Neural crest cell (in vitro differentiated cells): ENCODE results near the gene ZNF556. TPM values are rescaled to one million over a fixed set of nuclear protein-coding genes. Genes with fewer than 3 reads are reported as not detected.

ENCODE experiments used
- DNase-seq: peaks from one replicate; pipeline ENCODE4 v3.0.0; 2021; ENCODE audit warnings: low read depth, mixed read lengths, low spot score
- H3K27ac Mint-ChIP-seq: one replicate; pipeline ENCODE4 v1.8.0; 2021; ENCODE audit warnings: mild to moderate bottlenecking, mixed read lengths; ENCODE audit not compliant: unreplicated experiment
- H3K27me3 Mint-ChIP-seq: 2 replicates; pipeline ENCODE4 v1.8.0; 2021; ENCODE audit warnings: low read depth, mild to moderate bottlenecking, mixed read lengths
- H3K36me3 Mint-ChIP-seq: 2 replicates; pipeline ENCODE4 v1.8.0; 2021; ENCODE audit warnings: low read depth, mild to moderate bottlenecking, mixed read lengths
- H3K4me1 Mint-ChIP-seq: 2 replicates; pipeline ENCODE4 v1.8.0; 2021; ENCODE audit warnings: mixed read lengths
- H3K4me3 Mint-ChIP-seq: one replicate; pipeline ENCODE4 v1.8.0; 2021; ENCODE audit warnings: mild to moderate bottlenecking, mixed read lengths
- H3K9me3 Mint-ChIP-seq: 2 replicates; pipeline ENCODE4 v1.8.0; 2021; ENCODE audit warnings: mixed read lengths
- total RNA-seq: library from RNA; stranded (reverse); gene quantifications from 2 replicates; pipeline ENCODE4 v1.2.1, GENCODE V29; 2021
- TF ChIP-seq, protein P1 (sequence below): fragments of 200-600 bp; sonication (generic); conservative IDR thresholded peaks from 2 replicates; pipeline ENCODE4 v1.5.0; 2021; ENCODE audit warnings: antibody characterized with exemption, mild to moderate bottlenecking

Gene ZNF556
- total RNA-seq, 1 donor from 2014 or later: 0.05 TPM

DNA sequence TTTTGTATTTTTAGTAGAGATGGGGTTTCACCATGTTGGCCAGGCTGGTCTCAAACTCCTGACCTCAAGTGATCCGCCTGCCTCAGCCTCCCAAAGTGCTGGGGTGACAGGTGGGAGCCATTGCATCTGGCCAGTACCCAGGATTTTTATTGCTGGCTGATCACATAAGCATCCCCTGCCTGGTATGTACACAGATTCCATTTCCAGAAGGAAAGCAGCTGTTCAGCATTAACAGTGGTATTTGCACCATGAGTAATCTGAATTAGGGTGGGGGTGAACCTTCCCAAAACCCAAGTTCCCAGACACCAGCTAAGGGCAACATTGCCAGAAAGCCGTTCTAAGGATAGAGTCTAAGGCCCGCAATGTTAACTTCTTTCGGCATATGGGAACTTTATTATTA, 18.5 kb upstream of the ZNF556 start:
- Mint-ChIP-seq H3K27ac (no peak overlapping the region), H3K36me3 (peaks cover 65% of the 10 kb centered on the region), H3K4me3 (no peak overlapping the region), H3K27me3 (no peaks in the 10 kb centered on the region), H3K4me1 (no peaks in the 10 kb centered on the region), H3K9me3 (peaks cover 27% of the 10 kb centered on the region)
- no peak for DNase-seq
- TF ChIP-seq, protein P1, sequence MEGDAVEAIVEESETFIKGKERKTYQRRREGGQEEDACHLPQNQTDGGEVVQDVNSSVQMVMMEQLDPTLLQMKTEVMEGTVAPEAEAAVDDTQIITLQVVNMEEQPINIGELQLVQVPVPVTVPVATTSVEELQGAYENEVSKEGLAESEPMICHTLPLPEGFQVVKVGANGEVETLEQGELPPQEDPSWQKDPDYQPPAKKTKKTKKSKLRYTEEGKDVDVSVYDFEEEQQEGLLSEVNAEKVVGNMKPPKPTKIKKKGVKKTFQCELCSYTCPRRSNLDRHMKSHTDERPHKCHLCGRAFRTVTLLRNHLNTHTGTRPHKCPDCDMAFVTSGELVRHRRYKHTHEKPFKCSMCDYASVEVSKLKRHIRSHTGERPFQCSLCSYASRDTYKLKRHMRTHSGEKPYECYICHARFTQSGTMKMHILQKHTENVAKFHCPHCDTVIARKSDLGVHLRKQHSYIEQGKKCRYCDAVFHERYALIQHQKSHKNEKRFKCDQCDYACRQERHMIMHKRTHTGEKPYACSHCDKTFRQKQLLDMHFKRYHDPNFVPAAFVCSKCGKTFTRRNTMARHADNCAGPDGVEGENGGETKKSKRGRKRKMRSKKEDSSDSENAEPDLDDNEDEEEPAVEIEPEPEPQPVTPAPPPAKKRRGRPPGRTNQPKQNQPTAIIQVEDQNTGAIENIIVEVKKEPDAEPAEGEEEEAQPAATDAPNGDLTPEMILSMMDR: no peak

DNA sequence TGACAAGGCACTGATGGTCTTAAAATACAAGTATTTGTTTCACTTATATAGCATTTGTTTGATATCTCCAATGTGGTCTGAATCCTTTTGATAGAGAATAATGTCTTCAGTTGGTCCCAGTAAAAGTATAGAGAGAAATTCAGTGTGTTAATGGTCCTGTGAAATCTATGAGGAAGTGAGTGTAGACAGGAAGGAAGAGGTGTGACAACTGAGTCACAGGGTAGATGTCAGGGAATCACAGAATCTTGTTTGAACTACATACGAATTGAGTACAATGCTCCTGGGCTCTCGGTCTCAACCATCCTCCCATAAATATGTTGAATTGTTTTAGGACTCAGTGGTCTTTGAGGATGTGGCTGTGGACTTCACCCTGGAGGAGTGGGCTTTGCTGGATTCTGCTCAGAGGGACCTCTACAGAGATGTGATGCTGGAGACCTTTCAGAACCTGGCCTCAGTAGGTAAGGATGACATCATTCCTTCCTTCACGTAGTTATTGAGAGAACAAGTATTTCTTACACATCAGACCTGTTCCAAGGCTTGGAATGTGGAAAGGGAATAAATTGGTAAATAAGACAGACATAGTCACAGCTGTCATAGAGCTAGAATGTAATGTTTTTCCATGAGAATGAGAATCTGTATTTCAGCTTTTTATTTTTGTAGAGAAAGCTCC, 16.7 kb upstream of the ZNF556 start:
- TF ChIP-seq, protein P1: no peak
- no peaks in the 10 kb centered on the region for H3K27me3 Mint-ChIP-seq
- DNase-seq: no peak
- H3K27ac Mint-ChIP-seq: no peak overlapping the region
- H3K4me3 Mint-ChIP-seq: no peak overlapping the region
- H3K4me1 Mint-ChIP-seq: no peaks in the 10 kb centered on the region
- peaks cover 38% of the 10 kb centered on the region for H3K9me3 Mint-ChIP-seq
- peaks cover 76% of the 10 kb centered on the region for H3K36me3 Mint-ChIP-seq

DNA sequence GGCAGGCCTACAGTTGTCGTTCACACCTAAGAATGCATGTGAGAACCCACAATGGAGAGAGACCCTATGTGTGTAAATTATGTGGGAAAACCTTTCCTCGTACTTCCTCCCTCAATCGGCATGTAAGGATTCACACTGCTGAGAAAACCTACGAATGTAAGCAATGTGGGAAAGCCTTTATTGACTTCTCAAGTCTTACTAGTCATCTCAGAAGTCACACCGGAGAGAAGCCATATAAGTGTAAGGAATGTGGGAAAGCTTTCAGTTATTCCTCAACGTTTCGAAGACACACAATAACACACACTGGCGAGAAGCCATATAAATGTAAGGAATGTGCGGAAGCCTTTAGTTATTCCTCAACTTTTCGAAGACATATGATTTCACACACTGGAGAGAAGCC, 14.5 kb upstream of the ZNF556 start:
- Mint-ChIP-seq H3K4me1 (no peaks in the 10 kb centered on the region), H3K27ac (no peak overlapping the region), H3K36me3 (peaks cover 72% of the 10 kb centered on the region), H3K9me3 (peaks cover 42% of the 10 kb centered on the region), H3K4me3 (no peak overlapping the region), H3K27me3 (no peaks in the 10 kb centered on the region)
- TF ChIP-seq, protein P1: no peak
- DNase-seq: no peak

DNA sequence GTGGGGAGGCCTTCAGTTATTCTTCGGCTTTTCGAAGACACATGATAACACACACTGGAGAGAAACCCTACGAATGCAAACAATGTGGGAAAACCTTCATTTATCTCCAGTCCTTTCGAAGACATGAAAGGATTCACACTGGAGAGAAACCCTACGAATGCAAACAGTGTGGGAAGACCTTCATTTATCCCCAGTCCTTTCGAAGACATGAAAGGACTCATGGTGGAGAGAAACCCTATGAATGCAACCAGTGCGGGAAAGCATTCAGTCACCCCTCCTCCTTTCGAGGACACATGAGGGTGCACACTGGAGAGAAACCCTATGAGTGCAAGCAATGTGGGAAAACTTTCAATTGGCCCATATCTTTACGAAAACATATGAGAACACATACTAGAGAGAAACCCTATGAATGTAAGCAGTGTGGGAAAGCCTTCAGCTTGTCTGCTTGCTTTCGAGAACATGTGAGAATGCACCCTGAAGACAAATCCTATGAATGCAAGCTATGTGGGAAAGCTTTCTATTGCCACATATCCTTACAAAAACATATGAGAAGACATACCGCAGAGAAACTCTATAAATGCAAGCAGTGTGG, 14.0 kb upstream of the ZNF556 start:
- DNase-seq: no peak
- Mint-ChIP-seq H3K4me1 (no peaks in the 10 kb centered on the region), H3K9me3 (peaks cover 42% of the 10 kb centered on the region), H3K27ac (no peak overlapping the region), H3K27me3 (no peaks in the 10 kb centered on the region), H3K36me3 (peaks cover 71% of the 10 kb centered on the region), H3K4me3 (no peak overlapping the region)
- TF ChIP-seq, protein P1: no peak

DNA sequence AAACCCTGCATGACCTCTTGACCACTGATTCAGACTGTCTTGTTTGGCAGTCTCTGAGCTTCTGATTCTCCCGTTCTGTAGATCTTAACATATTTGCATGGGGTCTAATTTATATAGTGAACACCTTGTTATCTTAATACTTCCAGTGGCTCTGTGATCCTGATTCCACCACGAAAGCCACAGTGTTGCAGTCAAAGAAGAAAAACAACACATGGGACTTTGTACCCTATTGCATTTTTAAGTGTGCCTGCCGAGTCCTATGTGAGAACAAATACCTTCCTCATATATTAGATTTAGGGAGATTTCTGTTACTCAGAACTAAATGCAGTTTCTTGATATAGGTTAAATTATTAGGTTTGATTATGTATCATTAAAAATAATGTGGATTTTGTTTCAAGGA, 12.3 kb upstream of the ZNF556 start:
- no peak overlapping the region for H3K27ac Mint-ChIP-seq
- peaks cover 46% of the 10 kb centered on the region for H3K9me3 Mint-ChIP-seq
- TF ChIP-seq, protein P1: no peak
- H3K4me3 Mint-ChIP-seq: no peak overlapping the region
- no peaks in the 10 kb centered on the region for H3K27me3 Mint-ChIP-seq
- peaks cover 78% of the 10 kb centered on the region for H3K36me3 Mint-ChIP-seq
- no peak for DNase-seq
- no peaks in the 10 kb centered on the region for H3K4me1 Mint-ChIP-seq
